ENCODE results near the gene C1QTNF6. TPM values are rescaled to one million over a fixed set of nuclear protein-coding genes. Genes with fewer than 3 reads are reported as not detected.

The C1QTNF6 gene
- total RNA-seq, 1 experiment from 2014 or later, result 85.9 TPM

GRCh38 chr22:37146507-37147180, 41.4 kb downstream of the C1QTNF6 start:
- no peaks in the 10 kb centered on the region for H3K27me3 ChIP-seq (ENCODE audit: insufficient read depth, low read depth)
- BruUV-seq (replicated peaks), result no TSS peak
- H3F3A ChIP-seq (ENCODE audit: insufficient read depth, low read depth), result peaks cover 4% of the 10 kb centered on the region; the same call in 1 of the 2 replicates
- H3K4me3 ChIP-seq, result no peak overlapping the region
- no peaks in the 10 kb centered on the region for H3K79me2 ChIP-seq (ENCODE audit: low read depth)
- ChIA-PET CTCF (interaction anchor here (0.6 kb wide), 2 partner anchors 16 to 22 kb away, joined by 3 read pairs; no protein-coding TSS in a partner anchor), POLR2A (ENCODE audit: unreplicated experiment) (interaction anchor here (0.6 kb wide), 1 partner anchor 71 kb away, joined by 7 read pairs; no protein-coding TSS in a partner anchor)
- H3K9me2 ChIP-seq (ENCODE audit: insufficient read depth), result no peaks in the 10 kb centered on the region
- DNase-seq, result no peak
- no peak overlapping the region for H3K27ac ChIP-seq
- H3K36me3 ChIP-seq (ENCODE audit: low read depth), result no peaks in the 10 kb centered on the region
- H2AFZ ChIP-seq, result no peak overlapping the region
- H3K4me1 ChIP-seq (replicated peaks; ENCODE audit: insufficient read depth), result no peaks in the 10 kb centered on the region
- H4K20me1 ChIP-seq (ENCODE audit: insufficient read depth), result no peaks in the 10 kb centered on the region
- intact Hi-C loops (cut with micrococcal nuclease; ENCODE audit: unreplicated experiment), result no loop called here
- H3K9me3 ChIP-seq (ENCODE audit: insufficient read depth, low read depth), result peaks cover 3% of the 10 kb centered on the region; the same call in 1 of the 2 replicates
- TF ChIP-seq EZH2 (IDR thresholded peaks at IDR 0.05; ENCODE audit: low read depth), result no peak
- TF ChIP-seq, protein P1, sequence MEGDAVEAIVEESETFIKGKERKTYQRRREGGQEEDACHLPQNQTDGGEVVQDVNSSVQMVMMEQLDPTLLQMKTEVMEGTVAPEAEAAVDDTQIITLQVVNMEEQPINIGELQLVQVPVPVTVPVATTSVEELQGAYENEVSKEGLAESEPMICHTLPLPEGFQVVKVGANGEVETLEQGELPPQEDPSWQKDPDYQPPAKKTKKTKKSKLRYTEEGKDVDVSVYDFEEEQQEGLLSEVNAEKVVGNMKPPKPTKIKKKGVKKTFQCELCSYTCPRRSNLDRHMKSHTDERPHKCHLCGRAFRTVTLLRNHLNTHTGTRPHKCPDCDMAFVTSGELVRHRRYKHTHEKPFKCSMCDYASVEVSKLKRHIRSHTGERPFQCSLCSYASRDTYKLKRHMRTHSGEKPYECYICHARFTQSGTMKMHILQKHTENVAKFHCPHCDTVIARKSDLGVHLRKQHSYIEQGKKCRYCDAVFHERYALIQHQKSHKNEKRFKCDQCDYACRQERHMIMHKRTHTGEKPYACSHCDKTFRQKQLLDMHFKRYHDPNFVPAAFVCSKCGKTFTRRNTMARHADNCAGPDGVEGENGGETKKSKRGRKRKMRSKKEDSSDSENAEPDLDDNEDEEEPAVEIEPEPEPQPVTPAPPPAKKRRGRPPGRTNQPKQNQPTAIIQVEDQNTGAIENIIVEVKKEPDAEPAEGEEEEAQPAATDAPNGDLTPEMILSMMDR (conservative IDR thresholded peaks at IDR 0.05), result no peak
- no peak overlapping the region for H3K4me2 ChIP-seq

DNA sequence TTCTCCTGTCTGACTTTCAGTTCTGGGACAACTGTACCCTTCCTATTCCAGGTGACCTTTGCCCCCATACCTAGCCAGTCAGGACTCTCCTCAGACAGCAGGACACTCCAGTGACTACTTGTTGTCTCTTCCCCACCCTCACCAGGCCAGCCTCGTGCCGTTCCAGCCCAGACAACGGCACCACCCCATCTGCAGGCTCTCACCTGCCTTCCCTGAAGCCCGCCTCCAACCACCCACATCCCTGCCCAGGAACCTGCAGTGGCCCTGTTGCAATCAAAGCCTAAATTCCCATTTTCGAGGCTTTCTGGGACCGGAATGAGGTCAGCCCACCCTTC, 42.0 kb downstream of the C1QTNF6 start:
- BruUV-seq (replicated peaks), result no TSS peak
- H2AFZ ChIP-seq, result no peak overlapping the region
- H3K9me3 ChIP-seq (ENCODE audit: insufficient read depth, low read depth), result peaks cover 3% of the 10 kb centered on the region; the same call in 1 of the 2 replicates
- H3K4me2 ChIP-seq, result no peak overlapping the region
- H4K20me1 ChIP-seq (ENCODE audit: insufficient read depth), result no peaks in the 10 kb centered on the region
- ChIA-PET POLR2A (ENCODE audit: unreplicated experiment) (no interaction called here), CTCF (no interaction called here)
- intact Hi-C loops (cut with micrococcal nuclease; ENCODE audit: unreplicated experiment), result no loop called here
- H3K4me3 ChIP-seq, result no peak overlapping the region
- no peaks in the 10 kb centered on the region for H3K4me1 ChIP-seq (replicated peaks; ENCODE audit: insufficient read depth)
- H3K79me2 ChIP-seq (ENCODE audit: low read depth), result no peaks in the 10 kb centered on the region
- H3K27ac ChIP-seq, result no peak overlapping the region
- H3F3A ChIP-seq (ENCODE audit: insufficient read depth, low read depth), result peaks cover 4% of the 10 kb centered on the region; the same call in 1 of the 2 replicates
- H3K9me2 ChIP-seq (ENCODE audit: insufficient read depth), result no peaks in the 10 kb centered on the region
- TF ChIP-seq, protein P1 (conservative IDR thresholded peaks at IDR 0.05), result no peak
- no peak for TF ChIP-seq EZH2 (IDR thresholded peaks at IDR 0.05; ENCODE audit: low read depth)
- H3K27me3 ChIP-seq (ENCODE audit: insufficient read depth, low read depth), result no peaks in the 10 kb centered on the region
- no peaks in the 10 kb centered on the region for H3K36me3 ChIP-seq (ENCODE audit: low read depth)
- no peak for DNase-seq

- Histone ChIP-seq H2AFZ (no peak overlapping the region), H3K9me3 (ENCODE audit: insufficient read depth, low read depth) (no peaks in the 10 kb centered on the region), H3F3A (ENCODE audit: insufficient read depth, low read depth) (no peaks in the 10 kb centered on the region; the same call in 1 of the 2 replicates), H3K27ac (no peak overlapping the region), H3K79me2 (ENCODE audit: low read depth) (no peaks in the 10 kb centered on the region), H4K20me1 (ENCODE audit: insufficient read depth) (no peaks in the 10 kb centered on the region), H3K4me3 (no peak overlapping the region), H3K4me1 (replicated peaks; ENCODE audit: insufficient read depth) (no peaks in the 10 kb centered on the region), H3K4me2 (no peak overlapping the region), H3K9me2 (ENCODE audit: insufficient read depth) (no peaks in the 10 kb centered on the region), H3K27me3 (ENCODE audit: insufficient read depth, low read depth) (no peaks in the 10 kb centered on the region), H3K36me3 (ENCODE audit: low read depth) (no peaks in the 10 kb centered on the region)
- no TSS peak for BruUV-seq (replicated peaks)
- intact Hi-C loops (cut with micrococcal nuclease; ENCODE audit: unreplicated experiment), result no loop called here
- POLR2A ChIA-PET (ENCODE audit: unreplicated experiment), result no interaction called here
- CTCF ChIA-PET, result no interaction called here
- no peak for TF ChIP-seq EZH2 (IDR thresholded peaks at IDR 0.05; ENCODE audit: low read depth)
- TF ChIP-seq, protein P1 (conservative IDR thresholded peaks at IDR 0.05), result no peak
- no peak for DNase-seq
Measured at GRCh38 chr22:37145180-37146050, 42.6 kb downstream of the C1QTNF6 start.

Measured in PC-9 (cell line).